ENCODE data around the gene MAD1L1. TPM values are rescaled to one million over a fixed set of nuclear protein-coding genes. Genes with fewer than 3 reads are reported as not detected.
A peak's percentile ranks its signal among the peaks of the same experiment; 100 is the strongest.

Gene MAD1L1
- total and polyA plus RNA-seq, 10 donors, result 47.3 to 118 (median 68.2) TPM

GRCh38 chr7:1922071-1922869 is 310.5 kb downstream of the MAD1L1 start:
- Histone ChIP-seq H3K4me1 (peaks cover 19 to 99% (median 69%) of the 10 kb centered on the region in 6 donors), H3K9me3 (no peaks in the 10 kb centered on the region), H3K36me3 (peaks cover 0 to 23% (median 2%) of the 10 kb centered on the region in 6 donors), H3K27ac (peak overlapping the region in 2 of 8 donors; percentile 4 to 21), H3K27me3 (replicated peaks in 1 of 7) (no peaks in the 10 kb centered on the region), H3K4me3 (peak overlapping the region in 2 of 8 donors; percentile 2 to 40)
- peak; percentile 72 for DNase-seq
- intact Hi-C loops (cut with DNase I; ENCODE audit: low total_unique reads), result no loop called here
- TF ChIP-seq, protein P1, sequence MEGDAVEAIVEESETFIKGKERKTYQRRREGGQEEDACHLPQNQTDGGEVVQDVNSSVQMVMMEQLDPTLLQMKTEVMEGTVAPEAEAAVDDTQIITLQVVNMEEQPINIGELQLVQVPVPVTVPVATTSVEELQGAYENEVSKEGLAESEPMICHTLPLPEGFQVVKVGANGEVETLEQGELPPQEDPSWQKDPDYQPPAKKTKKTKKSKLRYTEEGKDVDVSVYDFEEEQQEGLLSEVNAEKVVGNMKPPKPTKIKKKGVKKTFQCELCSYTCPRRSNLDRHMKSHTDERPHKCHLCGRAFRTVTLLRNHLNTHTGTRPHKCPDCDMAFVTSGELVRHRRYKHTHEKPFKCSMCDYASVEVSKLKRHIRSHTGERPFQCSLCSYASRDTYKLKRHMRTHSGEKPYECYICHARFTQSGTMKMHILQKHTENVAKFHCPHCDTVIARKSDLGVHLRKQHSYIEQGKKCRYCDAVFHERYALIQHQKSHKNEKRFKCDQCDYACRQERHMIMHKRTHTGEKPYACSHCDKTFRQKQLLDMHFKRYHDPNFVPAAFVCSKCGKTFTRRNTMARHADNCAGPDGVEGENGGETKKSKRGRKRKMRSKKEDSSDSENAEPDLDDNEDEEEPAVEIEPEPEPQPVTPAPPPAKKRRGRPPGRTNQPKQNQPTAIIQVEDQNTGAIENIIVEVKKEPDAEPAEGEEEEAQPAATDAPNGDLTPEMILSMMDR (IDR thresholded peaks at IDR 0.05 in 8 of 11, conservative IDR thresholded peaks at IDR 0.05 in 3 of 11), result no peak
- TF ChIP-seq POLR2AphosphoS5 (IDR thresholded peaks at IDR 0.05), result peak in 1 of 3 donors; percentile 53
- 73 to 89% (median 78%) methylated on average over 41 to 42 of the region's 42 CpGs for WGBS, 5 donors

DNA sequence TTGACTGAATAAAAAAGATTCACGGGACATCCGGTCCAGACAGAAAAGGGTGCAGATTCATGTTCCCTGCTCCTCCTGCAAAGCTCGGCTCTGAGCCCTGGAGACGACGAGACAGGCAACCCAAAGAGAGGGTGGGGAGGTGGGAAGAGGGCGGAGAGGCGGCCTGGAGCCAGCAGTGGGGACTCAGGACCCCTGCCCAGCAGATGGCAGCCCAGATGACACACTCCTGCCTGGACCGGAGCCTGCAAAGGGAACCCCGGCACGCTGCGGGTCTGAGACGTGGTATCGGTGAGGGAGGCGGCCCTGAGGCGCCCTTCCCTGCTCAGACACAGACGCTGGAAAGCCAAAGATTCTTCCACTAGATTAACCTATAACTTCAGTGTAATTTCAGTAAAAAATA is 311.9 kb downstream of the MAD1L1 start:
- Histone ChIP-seq H3K36me3 (peaks cover 0 to 29% (median 2%) of the 10 kb centered on the region in 6 donors), H3K4me1 (peaks cover 13 to 99% (median 62%) of the 10 kb centered on the region in 6 donors), H3K9me3 (no peaks in the 10 kb centered on the region), H3K27ac (no peak overlapping the region), H3K4me3 (peak overlapping the region in 1 of 8 donors; percentile 58), H3K27me3 (replicated peaks in 1 of 7) (no peaks in the 10 kb centered on the region)
- TF ChIP-seq POLR2AphosphoS5 (IDR thresholded peaks at IDR 0.05) (no peak), POLR2A (IDR thresholded peaks at IDR 0.05) (no peak)
- TF ChIP-seq, protein P1 (IDR thresholded peaks at IDR 0.05 in 8 of 11, conservative IDR thresholded peaks at IDR 0.05 in 3 of 11), result no peak
- peak; percentile 67 for DNase-seq
- WGBS, 5 donors, result 73 to 85% (median 83%) methylated on average over 16 of the region's 16 CpGs
- intact Hi-C loops (cut with DNase I; ENCODE audit: low total_unique reads), result no loop called here

DNA sequence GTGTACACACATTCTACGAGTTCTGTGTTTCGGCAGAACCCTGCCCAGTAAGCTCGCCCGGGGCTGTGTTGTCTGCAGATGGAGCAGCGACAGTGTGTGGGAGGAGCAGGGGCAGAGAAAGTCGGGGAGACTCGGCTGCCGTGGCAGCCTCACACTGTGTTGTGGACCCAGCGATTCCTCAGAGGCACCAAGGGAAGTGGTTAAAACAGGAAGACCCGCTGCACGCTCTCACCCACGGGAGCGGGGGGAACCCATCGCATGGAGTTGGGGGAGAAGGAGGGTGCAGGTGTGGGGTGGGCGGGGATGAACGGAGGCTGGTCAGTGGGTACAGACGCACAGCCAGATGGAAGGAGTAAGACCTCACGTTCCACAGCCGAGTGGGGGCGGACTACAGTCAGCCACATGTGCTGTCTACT is 312.5 kb downstream of the MAD1L1 start:
- Histone ChIP-seq H3K4me1 (peaks cover 11 to 99% (median 56%) of the 10 kb centered on the region in 6 donors), H3K36me3 (peaks cover 0 to 35% (median 2%) of the 10 kb centered on the region in 6 donors), H3K27ac (peak overlapping the region in 3 of 8 donors; percentile 29 to 53 (median 49)), H3K9me3 (no peaks in the 10 kb centered on the region), H3K27me3 (replicated peaks in 1 of 7) (no peaks in the 10 kb centered on the region), H3K4me3 (peak overlapping the region in 5 of 8 donors; percentile 9 to 58 (median 26))
- 13 to 26% (median 17%) methylated on average over 18 to 20 of the region's 20 CpGs for WGBS, 5 donors
- peak; percentile 84 for DNase-seq
- intact Hi-C loops (cut with DNase I; ENCODE audit: low total_unique reads), result no loop called here
- peak; percentile 60 to 70 (median 67) for TF ChIP-seq POLR2AphosphoS5 (IDR thresholded peaks at IDR 0.05)
- TF ChIP-seq, protein P1 (IDR thresholded peaks at IDR 0.05 in 8 of 11, conservative IDR thresholded peaks at IDR 0.05 in 3 of 11), result no peak
